HepG2 (cell line): Measurements from ENCODE around the gene ZNF683. TPM values are rescaled to one million over a fixed set of nuclear protein-coding genes. Genes with fewer than 3 reads are reported as not detected.
A peak's percentile ranks its signal among the peaks of the same experiment; 100 is the strongest.

Experiments
- AGO1 ChIP-seq: fragments of 200-400 bp; formaldehyde crosslinking; IDR thresholded peaks from 2 replicates; pipeline ENCODE4 v1.6.1; 2017; ENCODE audit warnings: mild to moderate bottlenecking, low read depth, low read length, moderate library complexity; ENCODE audit not compliant: poor library complexity, severe bottlenecking
- CHD4 ChIP-seq: fragments of 200-600 bp; sonication (generic); IDR thresholded peaks from 2 replicates; pipeline ENCODE4 v1.7.0; 2017; ENCODE audit warnings: mild to moderate bottlenecking, low read length, borderline replicate concordance
- FOXA1 ChIP-seq, 2 experiments: fragments of 450-650 bp in 1 of 2; sonication (generic) in 1 of 2; formaldehyde crosslinking in 1 of 2; IDR thresholded peaks; 2 replicates each; pipeline versions ENCODE4 v1.4.0 to v1.6.1; 2016 to 2020; ENCODE audit warnings: missing genetic modification reagents in 1 of 2
- FOXO4 ChIP-seq: sonication (generic); formaldehyde crosslinking; conservative IDR thresholded peaks from 2 replicates; pipeline ENCODE4 v1.8.1; 2023; ENCODE audit warnings: missing genetic modification reagents
- JUNB ChIP-seq: sonication (generic); formaldehyde crosslinking; IDR thresholded peaks from 2 replicates; pipeline ENCODE4 v1.8.0; 2022; ENCODE audit warnings: missing genetic modification reagents, mild to moderate bottlenecking, borderline replicate concordance
- MAFG ChIP-seq: sonication (generic); formaldehyde crosslinking; IDR thresholded peaks from 2 replicates; pipeline ENCODE4 v1.5.1; 2020; ENCODE audit warnings: mild to moderate bottlenecking, missing genetic modification reagents
- NR1H2 ChIP-seq: sonication (generic); formaldehyde crosslinking; IDR thresholded peaks from 2 replicates; pipeline ENCODE4 v1.8.1; 2022; ENCODE audit warnings: low read depth, missing genetic modification reagents, borderline replicate concordance
- PHF21A ChIP-seq: sonication (generic); formaldehyde crosslinking; IDR thresholded peaks from 2 replicates; pipeline ENCODE4 v1.5.0; 2020; ENCODE audit warnings: mild to moderate bottlenecking, missing genetic modification reagents
- RELA ChIP-seq: sonication (generic); formaldehyde crosslinking; IDR thresholded peaks from 2 replicates; pipeline ENCODE4 v1.4.0; 2020; ENCODE audit warnings: missing genetic modification reagents
- STAG1 ChIP-seq: sonication (generic); formaldehyde crosslinking; IDR thresholded peaks from 2 replicates; pipeline ENCODE4 v1.4.0; 2020; ENCODE audit warnings: missing genetic modification reagents
- TBP ChIP-seq: sonication (generic); formaldehyde crosslinking; IDR thresholded peaks from 2 replicates; pipeline ENCODE4 v1.5.0; 2020; ENCODE audit warnings: missing genetic modification reagents
- ZNF414 ChIP-seq: sonication (generic); formaldehyde crosslinking; IDR thresholded peaks from 2 replicates; pipeline ENCODE4 v1.5.0; 2020; ENCODE audit warnings: missing genetic modification reagents
- ZNF703 ChIP-seq: sonication (generic); formaldehyde crosslinking; IDR thresholded peaks from 2 replicates; pipeline ENCODE4 v1.5.1; 2020; ENCODE audit warnings: missing genetic modification reagents, mild to moderate bottlenecking, moderate library complexity, borderline replicate concordance
- polyA plus RNA-seq, 8 experiments: library from polyadenylated mRNA; depleted of rRNA in 3 of 8; stranded (reverse) in 7 of 8; unstranded in 1 of 8; fragments of >200 nt; fragmentation: Illumina TruSeq in 4 of 8; extraction: Trizol in 4 of 8; gene quantifications; 2 replicates each; pipeline versions ENCODE4 v1.2.1 to v1.2.3, GENCODE V29; 2011 to 2016; ENCODE audit warnings: low read depth in 4 of 8, missing spikeins in 1 of 8, mixed read lengths in 1 of 8; ENCODE audit not compliant: insufficient read depth in 1 of 8
- total RNA-seq, 5 experiments: library from RNA; depleted of rRNA; stranded (reverse); fragments of >200 nt; fragmentation: Illumina TruSeq; extraction: Trizol; gene quantifications; 2 replicates each; pipeline ENCODE4 v1.2.3, GENCODE V29; 2016; ENCODE audit warnings: low read depth in 1 of 5
- TF ChIP-seq, protein P1 (sequence below): sonication (generic); formaldehyde crosslinking; IDR thresholded peaks from 2 replicates; pipeline ENCODE4 v1.4.0; 2020; ENCODE audit warnings: missing genetic modification reagents, borderline replicate concordance
- TF ChIP-seq, protein P2 (sequence below): sonication (generic); formaldehyde crosslinking; IDR thresholded peaks from 2 replicates; pipeline ENCODE4 v1.9.0; 2022; ENCODE audit warnings: missing genetic modification reagents, mild to moderate bottlenecking, borderline replicate concordance

The ZNF683 gene
- total and polyA plus RNA-seq, 2 of the 13 experiments (the other 11 are each of a cell fraction or from before 2014, with no cell fraction given): not detected

DNA sequence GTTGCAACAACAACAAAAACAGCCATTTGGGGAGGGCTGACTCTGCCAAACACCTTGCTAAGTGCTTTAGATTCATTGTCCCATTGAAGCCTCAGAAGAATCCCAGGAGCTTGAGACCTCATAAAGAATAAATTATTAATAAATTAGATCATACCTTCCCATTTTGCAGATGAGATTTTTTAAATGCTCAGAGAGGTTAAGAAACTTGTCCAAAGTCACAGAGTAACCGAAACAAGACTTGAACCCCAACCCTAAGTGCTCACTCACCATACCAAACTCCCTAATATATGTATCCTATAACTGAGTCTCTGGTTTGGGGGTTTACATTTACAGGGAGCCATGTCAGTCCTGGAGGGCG lies 22.2 kb downstream of the ZNF683 start (continued):
- TF ChIP-seq, protein P1, sequence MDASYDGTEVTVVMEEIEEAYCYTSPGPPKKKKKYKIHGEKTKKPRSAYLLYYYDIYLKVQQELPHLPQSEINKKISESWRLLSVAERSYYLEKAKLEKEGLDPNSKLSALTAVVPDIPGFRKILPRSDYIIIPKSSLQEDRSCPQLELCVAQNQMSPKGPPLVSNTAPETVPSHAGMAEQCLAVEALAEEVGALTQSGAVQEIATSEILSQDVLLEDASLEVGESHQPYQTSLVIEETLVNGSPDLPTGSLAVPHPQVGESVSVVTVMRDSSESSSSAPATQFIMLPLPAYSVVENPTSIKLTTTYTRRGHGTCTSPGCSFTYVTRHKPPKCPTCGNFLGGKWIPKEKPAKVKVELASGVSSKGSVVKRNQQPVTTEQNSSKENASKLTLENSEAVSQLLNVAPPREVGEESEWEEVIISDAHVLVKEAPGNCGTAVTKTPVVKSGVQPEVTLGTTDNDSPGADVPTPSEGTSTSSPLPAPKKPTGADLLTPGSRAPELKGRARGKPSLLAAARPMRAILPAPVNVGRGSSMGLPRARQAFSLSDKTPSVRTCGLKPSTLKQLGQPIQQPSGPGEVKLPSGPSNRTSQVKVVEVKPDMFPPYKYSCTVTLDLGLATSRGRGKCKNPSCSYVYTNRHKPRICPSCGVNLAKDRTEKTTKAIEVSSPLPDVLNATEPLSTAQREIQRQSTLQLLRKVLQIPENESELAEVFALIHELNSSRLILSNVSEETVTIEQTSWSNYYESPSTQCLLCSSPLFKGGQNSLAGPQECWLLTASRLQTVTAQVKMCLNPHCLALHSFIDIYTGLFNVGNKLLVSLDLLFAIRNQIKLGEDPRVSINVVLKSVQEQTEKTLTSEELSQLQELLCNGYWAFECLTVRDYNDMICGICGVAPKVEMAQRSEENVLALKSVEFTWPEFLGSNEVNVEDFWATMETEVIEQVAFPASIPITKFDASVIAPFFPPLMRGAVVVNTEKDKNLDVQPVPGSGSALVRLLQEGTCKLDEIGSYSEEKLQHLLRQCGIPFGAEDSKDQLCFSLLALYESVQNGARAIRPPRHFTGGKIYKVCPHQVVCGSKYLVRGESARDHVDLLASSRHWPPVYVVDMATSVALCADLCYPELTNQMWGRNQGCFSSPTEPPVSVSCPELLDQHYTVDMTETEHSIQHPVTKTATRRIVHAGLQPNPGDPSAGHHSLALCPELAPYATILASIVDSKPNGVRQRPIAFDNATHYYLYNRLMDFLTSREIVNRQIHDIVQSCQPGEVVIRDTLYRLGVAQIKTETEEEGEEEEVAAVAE: 0 out of 2 replicates have a peak, but pooled peaks have one; percentile 38
- TF ChIP-seq NR1H2: no peak
- no peak for TF ChIP-seq FOXA1 (IDR thresholded peaks at IDR 0.05)
- TF ChIP-seq FOXA1 (CRISPR knock-in tag; IDR thresholded peaks at IDR 0.05): no peak
- TF ChIP-seq ZNF703 (CRISPR knock-in tag): no peak
- no peak for TF ChIP-seq PHF21A (CRISPR knock-in tag)
- no peak for TF ChIP-seq RELA (CRISPR knock-in tag)
- TF ChIP-seq ZNF414 (CRISPR knock-in tag): peak; percentile 43; the same call in 1 of the 2 replicates
- no peak for TF ChIP-seq MAFG (CRISPR knock-in tag)
- no peak for TF ChIP-seq AGO1
- TF ChIP-seq STAG1 (CRISPR knock-in tag): 0 out of 2 replicates have a peak, but pooled peaks have one; percentile 0
- no peak for TF ChIP-seq JUNB (CRISPR knock-in tag)
- TF ChIP-seq CHD4: 0 out of 2 replicates have a peak, but pooled peaks have one; percentile 49
- TF ChIP-seq FOXO4 (CRISPR knock-in tag): no peak
- no peak for TF ChIP-seq TBP
- TF ChIP-seq, protein P2, sequence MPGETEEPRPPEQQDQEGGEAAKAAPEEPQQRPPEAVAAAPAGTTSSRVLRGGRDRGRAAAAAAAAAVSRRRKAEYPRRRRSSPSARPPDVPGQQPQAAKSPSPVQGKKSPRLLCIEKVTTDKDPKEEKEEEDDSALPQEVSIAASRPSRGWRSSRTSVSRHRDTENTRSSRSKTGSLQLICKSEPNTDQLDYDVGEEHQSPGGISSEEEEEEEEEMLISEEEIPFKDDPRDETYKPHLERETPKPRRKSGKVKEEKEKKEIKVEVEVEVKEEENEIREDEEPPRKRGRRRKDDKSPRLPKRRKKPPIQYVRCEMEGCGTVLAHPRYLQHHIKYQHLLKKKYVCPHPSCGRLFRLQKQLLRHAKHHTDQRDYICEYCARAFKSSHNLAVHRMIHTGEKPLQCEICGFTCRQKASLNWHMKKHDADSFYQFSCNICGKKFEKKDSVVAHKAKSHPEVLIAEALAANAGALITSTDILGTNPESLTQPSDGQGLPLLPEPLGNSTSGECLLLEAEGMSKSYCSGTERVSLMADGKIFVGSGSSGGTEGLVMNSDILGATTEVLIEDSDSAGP (CRISPR knock-in tag): no peak
